DND-41 (cell line): ENCODE data around the gene ARTN.

ENCODE experiments used
- ATAC-seq: fragments of 200-7000 bp; cut with Tn5 transposase; 3 replicates; pipeline ENCODE4 v1.9.1; 2021; ENCODE audit warnings: low read depth; ENCODE audit not compliant: insufficient read depth
- DNase-seq: peaks from one replicate; pipeline ENCODE4 v3.0.0-alpha.2; 2020
- H2AFZ ChIP-seq: 2 replicates; pipeline ENCODE4 v1.6.0; 2012; ENCODE audit warnings: low read depth, low read length
- H3K27ac ChIP-seq: 2 replicates; pipeline ENCODE4 v1.5.1; 2012; ENCODE audit warnings: low read length, inconsistent platforms
- H3K27me3 ChIP-seq: fragments of 200-600 bp; sonication (generic); 2 replicates; pipeline ENCODE4 v1.6.0; 2012; ENCODE audit warnings: low read length, mild to moderate bottlenecking, inconsistent platforms; ENCODE audit not compliant: insufficient read depth, poor library complexity
- H3K36me3 ChIP-seq: 2 replicates; pipeline ENCODE4 v1.5.1; 2012; ENCODE audit warnings: low read length, inconsistent platforms; ENCODE audit not compliant: insufficient read depth
- H3K4me1 ChIP-seq: 2 replicates; pipeline ENCODE4 v1.5.1; 2012; ENCODE audit warnings: mild to moderate bottlenecking, low read length; ENCODE audit not compliant: insufficient read depth
- H3K4me2 ChIP-seq: 2 replicates; pipeline ENCODE4 v1.6.0; 2012; ENCODE audit warnings: mild to moderate bottlenecking, moderate library complexity, low read length, inconsistent platforms; ENCODE audit not compliant: insufficient read depth
- H3K4me3 ChIP-seq, 2 experiments: fragments of 200-600 bp in 1 of 2; shearing (Covaris generic) in 1 of 2; 2 replicates each; pipeline ENCODE4 v1.5.1; 2012 to 2016; ENCODE audit warnings: inconsistent platforms in 2 of 2, low read length in 2 of 2, mild to moderate bottlenecking in 2 of 2, low read depth in 1 of 2, moderate library complexity in 1 of 2
- H3K79me2 ChIP-seq: 2 replicates; pipeline ENCODE4 v1.6.0; 2012; ENCODE audit warnings: low read length, inconsistent platforms; ENCODE audit not compliant: insufficient read depth
- H3K9ac ChIP-seq: 2 replicates; pipeline ENCODE4 v1.6.0; 2012; ENCODE audit warnings: low read depth, mild to moderate bottlenecking, inconsistent platforms, low read length, moderate library complexity
- H3K9me3 ChIP-seq: 2 replicates; pipeline ENCODE4 v1.5.1; 2012; ENCODE audit warnings: low read length, moderate library complexity, mild to moderate bottlenecking, inconsistent platforms; ENCODE audit not compliant: insufficient read depth, severe bottlenecking
- H4K20me1 ChIP-seq: 2 replicates; pipeline ENCODE4 v1.6.0; 2012; ENCODE audit warnings: low read length; ENCODE audit not compliant: insufficient read depth
- EZH2 ChIP-seq: IDR thresholded peaks from 3 replicates; pipeline ENCODE4 v1.6.1; 2012; ENCODE audit warnings: borderline replicate concordance, low read depth, mild to moderate bottlenecking, moderate library complexity, low read length, inconsistent platforms; ENCODE audit not compliant: severe bottlenecking
- TF ChIP-seq, protein P1 (sequence below): IDR thresholded peaks from 2 replicates; pipeline ENCODE4 v1.5.1; 2012; ENCODE audit warnings: borderline replicate concordance, low read length, moderate library complexity, mild to moderate bottlenecking; ENCODE audit not compliant: poor library complexity, severe bottlenecking; ENCODE audit errors: extremely low read depth

The ARTN gene

GRCh38 chr1:43919906-43920305 is 13.7 kb upstream of the ARTN start:
- Histone ChIP-seq H3K9me3 (no peaks in the 10 kb centered on the region), H3K4me2 (no peak overlapping the region), H3K36me3 (no peaks in the 10 kb centered on the region), H3K9ac (no peak overlapping the region), H3K27me3 (no peaks in the 10 kb centered on the region), H3K4me1 (peaks cover 11% of the 10 kb centered on the region; the same call in 1 of the 2 replicates), H3K27ac (0 out of 2 replicates have a peak overlapping the region, but pooled peaks have one; percentile 4), H2AFZ (no peak overlapping the region), H4K20me1 (no peaks in the 10 kb centered on the region), H3K4me3 (no peak overlapping the region), H3K79me2 (no peaks in the 10 kb centered on the region)
- peak; percentile 95 for ATAC-seq
- peak; percentile 62 for DNase-seq
- TF ChIP-seq, protein P1, sequence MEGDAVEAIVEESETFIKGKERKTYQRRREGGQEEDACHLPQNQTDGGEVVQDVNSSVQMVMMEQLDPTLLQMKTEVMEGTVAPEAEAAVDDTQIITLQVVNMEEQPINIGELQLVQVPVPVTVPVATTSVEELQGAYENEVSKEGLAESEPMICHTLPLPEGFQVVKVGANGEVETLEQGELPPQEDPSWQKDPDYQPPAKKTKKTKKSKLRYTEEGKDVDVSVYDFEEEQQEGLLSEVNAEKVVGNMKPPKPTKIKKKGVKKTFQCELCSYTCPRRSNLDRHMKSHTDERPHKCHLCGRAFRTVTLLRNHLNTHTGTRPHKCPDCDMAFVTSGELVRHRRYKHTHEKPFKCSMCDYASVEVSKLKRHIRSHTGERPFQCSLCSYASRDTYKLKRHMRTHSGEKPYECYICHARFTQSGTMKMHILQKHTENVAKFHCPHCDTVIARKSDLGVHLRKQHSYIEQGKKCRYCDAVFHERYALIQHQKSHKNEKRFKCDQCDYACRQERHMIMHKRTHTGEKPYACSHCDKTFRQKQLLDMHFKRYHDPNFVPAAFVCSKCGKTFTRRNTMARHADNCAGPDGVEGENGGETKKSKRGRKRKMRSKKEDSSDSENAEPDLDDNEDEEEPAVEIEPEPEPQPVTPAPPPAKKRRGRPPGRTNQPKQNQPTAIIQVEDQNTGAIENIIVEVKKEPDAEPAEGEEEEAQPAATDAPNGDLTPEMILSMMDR: no peak
- no peak for TF ChIP-seq EZH2

- H3K79me2 ChIP-seq: no peaks in the 10 kb centered on the region
Measured at GRCh38 chr1:43921022-43921421, 12.6 kb upstream of the ARTN start.

GRCh38 chr1:43924516-43924915 is 9.1 kb upstream of the ARTN start:
- ATAC-seq: no peak
- H3K36me3 ChIP-seq: no peaks in the 10 kb centered on the region; the same call in 1 of the 2 replicates
- H3K9me3 ChIP-seq: no peaks in the 10 kb centered on the region
- H3K27ac ChIP-seq: no peak overlapping the region
- no peak overlapping the region for H3K9ac ChIP-seq
- no peak overlapping the region for H2AFZ ChIP-seq
- TF ChIP-seq, protein P1: no peak
- TF ChIP-seq EZH2: no peak
- H3K4me3 ChIP-seq: no peak overlapping the region
- no peaks in the 10 kb centered on the region for H3K79me2 ChIP-seq
- no peaks in the 10 kb centered on the region for H3K27me3 ChIP-seq
- H3K4me1 ChIP-seq: peaks cover 8% of the 10 kb centered on the region; the same call in 1 of the 2 replicates
- DNase-seq: no peak
- no peak overlapping the region for H3K4me2 ChIP-seq
- no peaks in the 10 kb centered on the region for H4K20me1 ChIP-seq

More at GRCh38 chr1:43921022-43921421, 12.6 kb upstream of the ARTN start:
- no peak for TF ChIP-seq EZH2
- TF ChIP-seq, protein P1: no peak
- H3K27ac ChIP-seq: no peak overlapping the region
- no peaks in the 10 kb centered on the region for H3K9me3 ChIP-seq
- no peak overlapping the region for H3K4me3 ChIP-seq
- H3K4me1 ChIP-seq: peaks cover 11% of the 10 kb centered on the region; the same call in 1 of the 2 replicates
- no peak overlapping the region for H2AFZ ChIP-seq
- no peak overlapping the region for H3K4me2 ChIP-seq
- no peaks in the 10 kb centered on the region for H4K20me1 ChIP-seq
- no peak for DNase-seq
- H3K36me3 ChIP-seq: no peaks in the 10 kb centered on the region; the same call in 1 of the 2 replicates
- ATAC-seq: no peak
- H3K27me3 ChIP-seq: no peaks in the 10 kb centered on the region
- H3K9ac ChIP-seq: no peak overlapping the region
